Thyroid gland (tissue), 4 donors: ENCODE measurements around the gene FRMD4A. TPM values are rescaled to one million over a fixed set of nuclear protein-coding genes. Genes with fewer than 3 reads are reported as not detected.

Source experiments
- DNase-seq, 2 donors: peaks; one replicate each; pipeline ENCODE4 v3.0.0-alpha.2; 2019
- H3K27ac ChIP-seq, 3 donors: fragments of 200-600 bp; sonication (generic); 1 replicate in 2 of 3; 2 replicates in 1 of 3; pipeline ENCODE4 v1.5.1; 2016 to 2019; ENCODE audit warnings: mild to moderate bottlenecking in 1 of 3, moderate library complexity in 1 of 3
- H3K27me3 ChIP-seq: fragments of 200-600 bp; sonication (generic); one replicate; pipeline ENCODE4 v1.5.1; 2019
- H3K36me3 ChIP-seq, 2 donors: fragments of 200-600 bp; sonication (generic); one replicate each; pipeline ENCODE4 v1.5.1; 2016 to 2019
- H3K4me1 ChIP-seq, 2 donors: fragments of 200-600 bp; sonication (generic); one replicate each; pipeline ENCODE4 v1.5.1; 2017 to 2019
- H3K4me3 ChIP-seq, 3 donors: fragments of 200-600 bp; sonication (generic); replicated peaks in 1 of 3; 1 replicate in 2 of 3; 2 replicates in 1 of 3; pipeline ENCODE4 v1.5.1; 2016; ENCODE audit warnings: mild to moderate bottlenecking in 1 of 3
- H3K9me3 ChIP-seq: fragments of 200-600 bp; sonication (generic); one replicate; pipeline ENCODE4 v1.5.1; 2017
- CTCF ChIP-seq, 6 experiments: fragments of 200-600 bp in 3 of 6; fragments of 450-650 bp in 3 of 6; sonication (generic) in 3 of 6; IDR thresholded peaks; one replicate each; pipeline ENCODE4 v1.5.1; 2016 to 2019; ENCODE audit warnings: antibody characterized with exemption in 6 of 6, mild to moderate bottlenecking in 2 of 6, inconsistent platforms in 1 of 6, moderate library complexity in 1 of 6
- POLR2A ChIP-seq, 2 donors: fragments of 450-650 bp; IDR thresholded peaks; one replicate each; pipeline ENCODE4 v1.6.1; 2017; ENCODE audit warnings: antibody characterized with exemption in 2 of 2, mild to moderate bottlenecking in 2 of 2, moderate library complexity in 1 of 2
- WGBS, 2 donors: methylation state at CpG; one replicate each; pipeline ENCODE4 v1.1.5; 2017; 5-methylcytosine and 5-hydroxymethylcytosine counted together
- intact Hi-C: fragments of 100-400 bp; cut with DNase I; formaldehyde crosslinking; loops from one replicate; pipeline ENCODE4 v1.15.1; 2023
- total RNA-seq, 4 donors: library from RNA; depleted of rRNA; stranded (reverse); fragments of >200 nt; gene quantifications; one replicate each; pipeline ENCODE4 v1.2.3, GENCODE V29; 2016

Gene FRMD4A
- total RNA-seq, 4 donors from 2014 or later = 10.6 to 18.6 (median 16.3) TPM

GRCh38 chr10:14150526-14150925, 180.2 kb downstream of the FRMD4A start:
- no peaks in the 10 kb centered on the region for H3K9me3 ChIP-seq
- no peak overlapping the region for H3K27ac ChIP-seq
- DNase-seq = no peak
- H3K27me3 ChIP-seq = no peaks in the 10 kb centered on the region
- no peak overlapping the region for H3K4me3 ChIP-seq
- no peaks in the 10 kb centered on the region for H3K4me1 ChIP-seq
- WGBS, 2 donors = 70 to 79% methylated on average over 4 of the region's 4 CpGs
- H3K36me3 ChIP-seq = no peaks in the 10 kb centered on the region
- TF ChIP-seq CTCF (IDR thresholded peaks at IDR 0.05) (no peak), POLR2A (IDR thresholded peaks at IDR 0.05) (no peak)
- intact Hi-C loops = no loop called here

GRCh38 chr10:14146501-14146900, 184.2 kb downstream of the FRMD4A start:
- WGBS, 2 donors = 84 to 85% methylated on average over 4 of the region's 4 CpGs
- H3K4me1 ChIP-seq = no peaks in the 10 kb centered on the region
- H3K27me3 ChIP-seq = no peaks in the 10 kb centered on the region
- TF ChIP-seq CTCF (IDR thresholded peaks at IDR 0.05) (no peak), POLR2A (IDR thresholded peaks at IDR 0.05) (no peak)
- H3K9me3 ChIP-seq = no peaks in the 10 kb centered on the region
- no peak for DNase-seq
- H3K4me3 ChIP-seq = no peak overlapping the region
- intact Hi-C loops = no loop called here
- H3K36me3 ChIP-seq = no peaks in the 10 kb centered on the region
- no peak overlapping the region for H3K27ac ChIP-seq

- H3K9me3 ChIP-seq = no peaks in the 10 kb centered on the region
- TF ChIP-seq CTCF (IDR thresholded peaks at IDR 0.05) (no peak), POLR2A (IDR thresholded peaks at IDR 0.05) (no peak)
- no peaks in the 10 kb centered on the region for H3K4me1 ChIP-seq
- no peaks in the 10 kb centered on the region for H3K36me3 ChIP-seq
- no peak for DNase-seq
- no peak overlapping the region for H3K4me3 ChIP-seq
- 81% methylated on average over 3 of the region's 3 CpGs for whole genome bisulfite sequencing, 2 donors
- H3K27me3 ChIP-seq = no peaks in the 10 kb centered on the region
- intact Hi-C loops = no loop called here
- no peak overlapping the region for H3K27ac ChIP-seq
Measured at GRCh38 chr10:14146025-14146424, 184.7 kb downstream of the FRMD4A start.

- no peak for DNase-seq
- Histone ChIP-seq H3K36me3 (no peaks in the 10 kb centered on the region), H3K27ac (no peak overlapping the region), H3K4me3 (no peak overlapping the region), H3K27me3 (no peaks in the 10 kb centered on the region), H3K9me3 (no peaks in the 10 kb centered on the region), H3K4me1 (no peaks in the 10 kb centered on the region)
- WGBS, 2 donors = 62 to 78% methylated on average over 4 of the region's 4 CpGs
- no peak for TF ChIP-seq POLR2A (IDR thresholded peaks at IDR 0.05)
- TF ChIP-seq CTCF (IDR thresholded peaks at IDR 0.05) = no peak
- intact Hi-C loops = no loop called here
Measured at GRCh38 chr10:14144451-14144850, 186.3 kb downstream of the FRMD4A start.

GRCh38 chr10:14142606-14143250, 188.0 kb downstream of the FRMD4A start:
- Histone ChIP-seq H3K9me3 (no peaks in the 10 kb centered on the region), H3K27ac (no peak overlapping the region), H3K27me3 (no peaks in the 10 kb centered on the region), H3K4me1 (no peaks in the 10 kb centered on the region), H3K36me3 (no peaks in the 10 kb centered on the region), H3K4me3 (no peak overlapping the region)
- intact Hi-C loops = no loop called here
- DNase-seq = no peak
- WGBS, 2 donors = 83 to 90% methylated on average over 4 of the region's 4 CpGs
- TF ChIP-seq POLR2A (IDR thresholded peaks at IDR 0.05) (no peak), CTCF (IDR thresholded peaks at IDR 0.05) (no peak)
